GM18502 (cell line): Measurements from ENCODE around the gene RAD54L.
A peak's percentile ranks its signal among the peaks of the same experiment; 100 is the strongest.
"Not testable (repeated sequence)": the region's sequence is repeated elsewhere in the genome, so short reads cannot be mapped to it uniquely, and the experiment has no call there.

ENCODE experiments used
- ATAC-seq: cut with Tn5 transposase; IDR thresholded peaks from one replicate; pipeline ENCODE4 v1.9.1; 2021; ENCODE audit warnings: mild to moderate bottlenecking; ENCODE audit not compliant: unreplicated experiment, poor library complexity

RAD54L gene

DNA sequence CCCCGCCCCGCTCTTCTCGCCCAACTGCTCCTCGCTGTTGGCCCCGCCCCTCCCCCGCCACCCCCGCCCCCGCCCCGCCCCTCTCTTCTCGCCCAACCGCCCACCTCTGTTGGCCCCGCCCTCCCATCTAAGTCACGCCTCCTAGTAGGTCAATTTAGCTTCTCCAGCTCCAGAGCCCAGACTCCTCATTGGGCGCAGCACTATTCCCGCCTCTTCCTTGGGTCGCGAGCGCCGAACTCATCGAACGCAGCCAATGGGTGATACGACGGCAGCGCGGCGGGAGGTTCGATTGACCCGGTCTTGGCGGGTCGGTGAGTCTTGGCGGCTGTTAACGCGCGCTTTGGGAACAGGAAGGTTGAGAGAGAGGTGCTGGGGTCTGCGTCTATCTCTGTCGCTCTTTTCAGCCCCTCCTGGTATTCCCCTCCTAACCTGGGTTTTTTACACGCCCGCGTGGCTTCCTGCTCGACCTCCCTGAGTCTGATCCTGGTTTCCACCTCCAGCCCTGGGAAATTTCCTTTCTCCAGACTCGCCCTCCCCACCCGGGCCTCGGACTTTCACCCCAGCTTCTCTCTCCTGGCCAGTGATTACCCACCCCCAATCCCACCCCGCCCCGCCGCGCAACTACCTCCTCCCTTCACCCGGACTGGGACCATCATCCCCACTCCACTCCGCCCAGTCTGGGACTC lies at the start of gene RAD54L:
RAD54L (plus strand) TSS at position 328 of the 686 bp plus-strand sequence. CDS start 643 bp downstream, outside the sequence.
- ATAC-seq = peak; percentile 90

DNA sequence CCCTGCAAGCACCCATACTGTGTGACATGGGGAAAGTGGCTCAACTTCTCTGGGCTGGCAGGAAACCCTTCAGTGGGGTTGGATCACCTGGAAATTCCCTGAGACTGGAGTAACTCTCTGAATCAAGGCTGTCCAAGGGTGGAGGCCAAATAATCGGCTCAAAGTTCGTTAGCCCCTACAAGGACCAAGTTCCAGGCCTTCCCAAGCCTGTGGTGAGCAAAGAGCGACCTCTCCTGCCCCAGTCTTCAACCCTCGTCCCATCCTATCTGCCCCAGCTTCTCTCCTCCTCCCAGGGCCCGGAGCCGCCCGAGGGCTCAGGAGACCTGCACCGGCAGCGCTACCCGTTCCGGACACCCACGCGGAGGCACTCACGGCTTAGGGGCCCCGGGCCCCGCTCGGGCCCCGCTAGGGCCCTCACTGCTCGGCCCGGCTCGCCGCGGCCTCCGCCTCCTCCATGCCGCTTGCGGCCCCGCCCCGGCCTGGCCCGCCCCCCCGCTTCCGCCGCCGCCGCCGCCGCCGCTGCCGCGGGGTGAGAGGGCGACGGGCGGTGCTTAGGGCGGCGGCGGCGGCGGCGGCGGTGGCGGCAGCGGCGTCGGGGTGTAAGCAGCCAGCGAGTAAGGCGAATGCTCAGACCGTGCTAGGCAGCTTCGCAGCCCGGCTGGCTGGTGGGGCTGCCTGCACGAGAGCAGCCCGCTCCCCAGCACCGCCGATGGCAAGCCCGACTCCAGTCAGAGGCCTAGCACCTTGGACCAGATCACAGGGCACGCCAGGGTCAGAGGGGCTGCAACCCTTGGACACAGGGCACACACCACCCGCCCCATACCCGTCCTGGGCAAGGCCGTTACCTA lies 49.4 kb upstream of the RAD54L start, which contains the start of gene POMGNT1:
POMGNT1 (minus strand) TSS at position 471 of the 848 bp plus-strand sequence. CDS start 613 bp downstream, outside the sequence.
- ATAC-seq = peak; percentile 89

DNA sequence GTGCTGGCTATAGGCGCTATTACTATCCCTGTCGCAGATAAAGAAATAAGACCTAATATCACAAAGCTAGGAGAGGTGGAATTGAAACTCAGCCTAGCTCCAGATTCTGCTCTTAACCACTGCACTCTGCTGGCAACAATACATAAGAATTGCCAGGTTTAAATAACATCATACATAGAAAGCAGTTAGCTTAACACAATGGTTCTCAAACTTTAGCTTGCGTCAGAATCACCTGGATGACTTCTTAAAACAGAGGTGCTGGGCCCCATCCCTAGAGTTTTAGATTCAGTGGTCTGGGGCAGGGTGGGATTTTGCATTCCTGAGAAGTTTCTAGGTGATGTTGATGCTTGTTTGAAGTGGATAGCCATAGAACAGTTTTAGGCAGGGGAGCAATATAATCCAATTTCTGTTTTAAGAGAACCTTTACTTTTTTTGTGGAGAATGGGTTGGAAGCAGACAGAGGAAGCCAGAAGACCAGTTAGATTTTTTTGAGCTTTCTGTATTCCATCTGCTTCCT lies 48.3 kb upstream of the RAD54L start:
- no peak for ATAC-seq

DNA sequence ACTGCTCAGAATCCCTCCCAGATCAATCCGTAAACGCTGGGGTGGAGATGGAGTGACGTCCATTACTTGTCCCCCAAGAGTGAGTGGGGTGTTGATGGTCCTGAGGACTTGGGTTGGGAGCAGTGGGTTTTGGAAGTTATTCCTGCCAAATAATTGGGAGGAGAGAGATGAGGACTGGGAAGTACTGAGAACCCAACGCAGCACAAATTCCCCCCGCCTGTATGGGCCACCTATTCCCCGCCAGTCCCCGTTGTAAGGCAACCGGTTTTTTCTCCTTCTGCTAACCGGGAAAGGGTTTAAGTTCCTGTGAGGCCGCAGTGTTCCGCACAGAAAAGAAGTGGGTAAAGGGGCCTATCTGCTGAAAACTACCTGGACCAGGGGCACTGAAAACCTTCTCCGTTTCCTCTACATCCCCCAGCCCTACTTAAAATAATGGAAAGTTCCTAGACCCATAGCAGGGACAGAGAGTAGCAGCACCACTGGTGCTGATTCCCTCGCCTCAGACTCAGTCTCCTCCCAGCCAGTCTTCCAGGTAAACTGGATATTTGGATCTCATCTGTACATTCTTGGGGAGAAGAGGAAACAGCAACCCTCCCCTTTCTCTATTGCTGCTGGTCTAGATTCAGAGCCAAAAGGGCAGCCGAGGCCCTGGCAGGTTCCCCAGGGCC lies 43.7 kb upstream of the RAD54L start:
- no peak for ATAC-seq

DNA sequence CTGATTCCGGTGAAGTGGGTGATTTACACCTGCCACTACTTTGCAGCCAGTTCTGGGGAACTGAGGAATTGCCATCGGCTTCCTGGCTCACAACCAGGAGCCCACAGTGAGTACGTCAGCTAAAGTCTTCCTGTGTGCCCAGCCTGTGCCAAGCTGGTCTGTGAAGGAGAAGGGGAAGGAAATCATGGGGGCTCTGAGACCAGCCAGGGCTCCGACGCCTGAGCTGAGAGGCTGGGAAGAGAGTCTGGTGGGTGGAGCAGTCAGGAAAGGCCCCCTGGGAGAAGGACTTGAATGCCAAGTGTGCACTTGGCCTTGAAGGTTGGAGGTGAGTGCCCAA lies 43.2 kb upstream of the RAD54L start:
- ATAC-seq = no peak

DNA sequence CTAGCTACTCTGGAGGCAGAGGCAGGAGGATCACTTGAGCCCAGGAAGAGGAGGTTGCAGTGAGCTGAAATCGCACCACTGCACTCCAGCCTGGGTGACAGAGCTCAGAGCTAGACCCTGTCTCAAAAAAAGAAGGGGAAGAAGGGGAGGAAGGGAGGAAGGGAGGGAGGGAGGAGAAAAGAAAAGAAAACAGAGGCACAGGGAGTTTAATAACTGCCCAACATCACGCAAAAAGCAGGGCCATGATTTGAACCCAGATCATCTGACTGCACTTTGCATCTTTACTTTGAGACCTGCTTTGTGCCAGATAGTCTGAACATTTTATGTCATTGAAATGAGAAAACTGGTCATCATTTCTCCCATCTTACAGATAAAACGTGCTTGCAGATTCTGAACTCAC lies 42.4 kb upstream of the RAD54L start:
- no peak for ATAC-seq

DNA sequence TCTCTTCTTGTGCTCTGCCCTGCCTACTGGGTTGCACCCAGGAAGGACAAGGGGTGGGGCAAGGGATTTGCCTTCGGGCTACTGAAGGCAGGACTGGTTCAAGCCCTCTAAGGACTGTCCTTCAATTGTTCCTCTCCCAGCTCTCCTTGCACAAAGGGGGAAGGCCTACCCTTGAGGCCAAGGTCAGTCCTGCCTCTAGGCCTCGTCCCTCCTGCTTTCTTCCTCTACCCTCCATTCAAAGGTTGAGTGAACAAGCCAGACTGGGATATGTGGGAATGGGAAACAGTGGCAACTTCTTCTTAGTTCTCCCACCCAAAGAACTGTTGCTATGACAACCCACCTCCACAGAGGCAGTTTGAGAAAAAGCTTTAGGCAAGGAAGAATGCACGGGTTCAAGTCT lies 41.8 kb upstream of the RAD54L start:
- ATAC-seq = no peak

DNA sequence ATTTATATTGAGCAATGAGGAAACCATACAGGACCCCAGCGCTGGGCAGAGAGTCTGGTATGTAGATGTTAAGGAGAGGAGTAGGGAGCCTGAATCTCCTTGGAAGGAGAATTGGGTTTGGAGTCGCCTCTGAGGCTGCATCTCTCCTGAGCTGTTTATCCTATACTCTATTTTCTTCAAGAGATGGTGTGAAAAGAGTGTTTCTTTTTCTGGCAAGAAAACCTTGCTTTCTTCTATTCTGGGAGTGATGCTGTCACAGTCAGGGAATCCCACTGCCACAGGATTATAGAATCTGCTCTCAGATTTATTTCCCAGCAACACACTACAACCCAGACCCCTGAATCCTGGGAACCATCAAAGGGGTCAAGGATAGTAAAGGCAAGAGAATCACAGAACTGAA lies 41.2 kb upstream of the RAD54L start:
- ATAC-seq = no peak

DNA sequence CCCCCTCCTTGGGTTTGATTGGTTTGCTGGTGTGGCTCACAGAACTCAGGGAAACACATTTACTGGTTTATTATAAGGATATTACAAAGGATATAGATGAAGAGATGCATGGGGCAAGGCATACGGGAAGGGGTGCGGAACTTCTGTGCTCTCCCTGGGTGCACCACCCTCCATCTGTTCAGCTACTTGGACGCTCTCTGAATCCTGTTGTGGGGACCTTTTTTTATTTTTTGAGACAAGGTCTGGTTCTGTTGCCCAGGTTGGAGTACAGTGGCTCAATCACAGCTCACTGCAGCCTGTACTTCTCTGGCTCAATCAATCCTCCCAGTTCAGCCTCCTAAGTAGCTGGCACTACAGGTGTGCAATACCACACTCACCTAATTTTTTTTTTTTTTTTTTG lies 37.0 kb upstream of the RAD54L start:
- ATAC-seq = no peak

DNA sequence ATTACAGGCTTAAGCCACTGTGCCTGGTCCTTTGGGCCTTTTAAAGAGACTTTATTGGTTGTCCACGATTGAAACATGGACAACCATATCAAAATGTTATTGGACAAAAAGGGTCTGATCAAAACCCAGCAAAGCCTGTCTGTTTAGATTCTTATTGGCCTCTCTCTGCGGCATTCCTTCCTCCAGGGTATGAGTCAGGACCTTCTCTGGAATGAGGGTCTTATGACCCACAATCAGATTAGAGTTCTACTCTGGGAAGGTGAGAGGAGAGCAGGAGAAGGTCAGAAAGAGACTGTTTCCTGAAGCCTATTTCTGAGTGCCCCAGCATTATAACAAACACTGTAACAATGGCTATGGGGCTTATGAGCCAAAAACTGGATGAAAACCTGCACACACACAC lies 36.5 kb upstream of the RAD54L start:
- no peak for ATAC-seq

DNA sequence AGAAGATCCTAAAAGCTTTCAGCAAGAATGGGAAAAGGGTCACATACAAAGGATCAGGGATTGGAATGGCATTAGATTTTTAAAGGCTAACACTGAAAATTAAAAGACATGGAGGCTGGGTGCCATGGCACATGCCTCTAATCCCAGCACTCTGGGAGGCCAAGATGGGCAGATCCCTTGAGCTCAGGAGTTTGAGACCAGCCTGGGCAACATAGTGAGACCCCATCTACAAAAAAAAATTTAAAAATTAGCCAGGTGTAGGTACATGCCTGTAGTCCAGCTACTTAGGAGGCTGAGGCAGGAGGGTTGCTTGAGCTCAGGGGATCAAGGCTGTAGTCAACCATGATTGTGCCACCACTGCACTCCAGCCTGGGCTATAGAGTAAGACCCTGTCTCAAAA lies 32.1 kb upstream of the RAD54L start:
- no peak for ATAC-seq

DNA sequence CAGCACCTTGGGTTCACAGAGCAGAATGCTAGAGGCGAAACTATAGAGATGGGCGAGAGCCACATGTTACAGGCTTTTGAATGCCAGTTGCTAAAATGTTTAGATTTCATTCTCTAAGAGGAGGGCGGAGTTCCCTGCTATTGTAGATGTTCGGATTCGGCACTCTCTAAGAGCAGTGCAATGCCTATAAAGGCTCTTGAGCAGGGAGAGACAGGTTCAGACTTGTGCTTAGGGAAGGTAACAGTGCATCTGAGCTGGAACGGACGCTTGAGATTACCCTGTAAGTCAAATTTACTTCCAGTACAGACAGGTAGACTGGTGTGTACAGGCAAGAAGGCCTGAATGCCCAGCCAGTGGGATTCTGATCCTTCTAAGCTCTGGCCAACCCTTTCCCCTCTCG lies 29.1 kb upstream of the RAD54L start:
- no peak for ATAC-seq

DNA sequence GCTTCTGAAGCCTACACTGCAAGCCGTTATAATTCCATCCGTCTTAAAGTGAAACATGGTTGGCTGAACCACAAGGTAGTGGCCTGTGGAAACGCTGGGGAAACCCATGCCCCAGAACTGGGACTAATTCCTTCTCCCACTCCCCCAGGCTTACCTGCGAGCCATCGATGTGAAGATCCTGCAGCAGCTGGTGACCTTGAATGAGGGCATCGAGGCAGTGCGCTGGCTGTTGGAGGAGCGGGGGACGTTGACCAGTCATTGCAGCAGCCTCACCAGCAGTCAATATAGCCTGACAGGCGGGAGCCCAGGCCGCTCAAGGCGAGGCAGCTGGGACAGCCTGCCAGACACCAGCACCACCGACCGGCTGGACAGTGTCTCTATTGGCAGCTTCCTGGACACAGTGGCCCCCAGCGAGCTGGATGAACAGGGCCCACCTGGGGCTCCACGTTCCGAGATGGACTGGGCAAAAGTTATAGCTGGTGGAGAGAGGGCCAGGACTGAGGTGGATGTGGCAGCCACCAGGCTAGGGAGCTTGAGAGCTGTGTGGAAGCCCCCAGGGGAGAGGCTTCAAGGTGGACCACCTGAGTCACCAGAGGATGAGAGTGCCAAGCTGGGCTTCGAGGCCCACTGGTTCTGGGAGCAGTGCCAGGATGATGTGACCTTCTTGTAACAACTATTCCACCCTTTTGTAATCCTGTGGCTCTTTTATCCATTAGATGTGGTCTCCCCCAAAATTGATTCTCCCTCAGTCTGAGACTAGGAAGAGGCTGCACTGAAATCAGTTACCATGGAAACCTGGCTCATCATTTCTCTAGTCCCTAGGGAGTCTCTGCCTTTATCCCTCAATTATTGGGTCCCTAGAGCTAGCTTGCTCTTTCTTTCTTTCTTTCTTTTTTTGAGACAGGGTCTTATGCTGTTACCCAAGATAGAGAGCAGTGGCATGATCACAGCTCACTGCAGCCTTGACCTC lies 27.7 kb upstream of the RAD54L start:
- ATAC-seq = no peak

DNA sequence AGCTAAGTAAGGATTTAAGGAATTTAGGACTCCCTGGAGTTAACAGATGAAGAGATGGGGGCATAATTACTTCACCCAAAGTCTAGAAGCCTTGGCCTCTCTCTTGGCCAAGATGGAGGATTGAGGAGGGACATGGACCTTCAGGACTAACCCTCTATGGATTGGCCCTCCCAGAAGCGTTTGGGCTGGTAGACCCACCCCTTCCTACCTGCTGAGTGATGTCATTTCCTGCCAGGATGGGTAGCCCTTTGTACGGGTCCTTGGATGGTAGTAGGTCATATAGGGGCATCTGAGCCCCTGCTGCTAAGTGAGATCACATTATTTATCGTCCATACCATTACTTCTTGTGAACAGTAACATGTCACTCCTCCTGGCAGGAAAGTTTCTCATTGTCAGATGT lies 26.8 kb upstream of the RAD54L start:
- ATAC-seq = no peak

DNA sequence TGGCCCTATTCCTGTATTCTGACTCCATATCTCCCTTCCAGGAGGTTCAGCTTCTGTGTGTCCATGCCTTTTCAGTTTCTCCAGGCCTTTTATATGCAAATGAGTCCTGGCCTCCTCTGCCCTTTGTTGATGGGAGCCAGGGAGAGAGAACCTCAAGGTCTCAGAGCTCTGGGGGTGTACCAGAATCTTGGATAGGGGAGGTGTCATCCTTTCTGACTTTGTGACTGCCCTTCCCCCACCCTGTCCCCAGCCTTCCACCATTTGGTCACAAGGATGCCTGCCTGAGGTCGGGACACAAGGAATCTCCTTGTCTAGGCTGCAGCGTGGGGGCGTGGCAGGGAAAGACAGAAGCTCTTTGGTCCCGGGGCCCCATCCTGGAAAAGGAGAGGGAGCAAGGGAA lies 25.8 kb upstream of the RAD54L start:
- ATAC-seq = no peak

DNA sequence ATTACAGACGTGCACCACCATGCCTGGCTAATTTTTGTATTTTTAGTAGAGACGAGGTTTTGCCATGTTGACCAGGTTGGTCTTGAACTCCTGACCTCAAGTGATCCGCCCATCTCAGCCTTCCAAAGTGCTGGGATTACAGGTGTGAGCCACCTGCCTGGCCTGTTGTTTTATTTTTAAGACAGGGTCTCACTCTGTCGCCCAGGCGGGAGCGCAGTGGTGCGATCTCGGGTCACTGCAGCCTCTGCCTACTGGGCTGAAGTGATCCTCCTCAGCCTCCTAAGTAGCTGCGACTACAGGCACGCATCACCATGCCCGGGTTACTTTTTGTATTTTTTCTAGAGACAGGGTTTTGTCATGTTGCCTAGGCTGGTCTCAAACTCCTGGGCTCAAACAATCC lies 24.5 kb upstream of the RAD54L start:
- not testable (repeated sequence) for ATAC-seq

DNA sequence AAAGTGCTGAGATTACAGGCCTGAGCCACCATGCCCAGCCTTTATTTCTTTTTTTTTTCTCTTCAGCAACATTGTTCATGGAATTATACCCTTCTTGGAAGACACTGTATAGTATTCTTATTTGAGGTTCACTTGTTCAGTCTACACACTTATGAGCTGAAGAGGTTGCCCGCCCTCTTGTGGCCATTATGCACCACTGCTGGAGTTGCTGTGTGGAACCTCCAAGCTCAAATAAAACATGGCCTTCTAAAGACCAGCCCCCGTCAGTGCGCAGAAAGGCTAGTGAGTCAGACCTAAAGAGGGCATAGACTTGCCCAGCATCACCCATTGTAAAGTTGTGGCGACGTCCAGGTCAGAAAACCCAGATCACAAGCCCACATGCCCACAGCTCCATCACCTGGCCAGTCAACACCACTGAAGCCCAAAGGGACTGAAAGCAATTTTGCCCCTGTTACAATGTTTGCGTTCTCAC lies 24.1 kb upstream of the RAD54L start:
- ATAC-seq = peak; percentile 73

DNA sequence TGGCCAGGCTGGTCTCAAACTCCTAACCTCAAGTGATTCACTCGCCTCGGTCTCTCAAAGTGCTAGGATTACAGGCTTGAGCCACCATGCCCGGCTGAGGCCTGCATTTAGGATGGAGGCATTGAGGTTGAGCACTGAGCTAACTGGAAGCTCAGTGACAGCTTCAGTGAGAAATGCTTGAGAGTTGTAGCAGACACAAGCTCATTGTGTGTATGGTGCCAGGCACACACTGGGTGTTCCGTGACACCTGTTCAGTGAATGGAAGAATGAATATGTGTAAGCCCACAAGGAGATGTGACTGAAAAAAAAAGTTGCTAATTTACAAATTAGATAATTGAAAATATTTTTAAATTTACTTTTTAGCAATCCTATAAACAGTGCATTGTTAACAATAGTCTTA lies 22.6 kb upstream of the RAD54L start:
- ATAC-seq = no peak

DNA sequence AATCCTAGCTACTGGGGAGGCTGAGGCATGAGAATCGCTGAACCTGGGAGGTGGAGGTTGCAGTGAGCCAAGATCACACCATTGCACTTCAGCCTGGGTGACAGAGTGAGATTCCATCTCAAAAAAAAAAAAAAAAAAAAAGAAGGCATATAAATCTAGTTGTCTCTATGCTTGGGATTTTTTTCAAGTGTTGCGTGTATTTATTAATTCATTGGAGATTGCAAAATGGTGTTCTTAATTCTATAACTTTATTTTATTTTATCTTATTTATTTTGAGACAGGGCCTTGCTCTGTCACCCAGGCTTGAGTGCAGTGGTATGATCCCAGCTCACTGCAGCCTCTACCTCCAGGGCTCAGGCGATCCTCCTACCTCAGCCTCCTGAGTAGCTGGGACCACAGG lies 16.3 kb upstream of the RAD54L start:
- ATAC-seq = not testable (repeated sequence)

DNA sequence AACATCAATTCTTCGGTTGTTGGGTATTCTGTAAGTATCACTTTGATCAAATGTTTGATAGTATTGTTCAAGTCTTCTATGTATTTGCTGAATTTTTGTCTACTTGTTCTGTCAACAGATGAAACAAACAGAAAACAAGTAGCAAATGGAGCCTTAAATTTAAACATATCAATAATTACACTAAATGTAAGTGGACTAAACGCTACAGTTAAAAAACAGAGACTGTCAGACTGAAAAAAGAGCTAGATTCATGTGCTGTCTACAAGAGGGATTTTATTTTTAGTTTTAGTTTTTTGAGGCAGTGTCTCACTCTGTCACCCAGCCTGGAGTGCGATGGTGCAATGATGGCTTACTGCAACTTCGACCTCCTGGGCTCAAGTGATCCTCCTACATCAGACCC lies 10.7 kb upstream of the RAD54L start:
- no peak for ATAC-seq
